ENCODE results near the gene CDADC1. TPM values are rescaled to one million over a fixed set of nuclear protein-coding genes. Genes with fewer than 3 reads are reported as not detected.

CDADC1 gene
- polyA plus RNA-seq, 1 donor from 2014 or later = 11.6 TPM

DNA sequence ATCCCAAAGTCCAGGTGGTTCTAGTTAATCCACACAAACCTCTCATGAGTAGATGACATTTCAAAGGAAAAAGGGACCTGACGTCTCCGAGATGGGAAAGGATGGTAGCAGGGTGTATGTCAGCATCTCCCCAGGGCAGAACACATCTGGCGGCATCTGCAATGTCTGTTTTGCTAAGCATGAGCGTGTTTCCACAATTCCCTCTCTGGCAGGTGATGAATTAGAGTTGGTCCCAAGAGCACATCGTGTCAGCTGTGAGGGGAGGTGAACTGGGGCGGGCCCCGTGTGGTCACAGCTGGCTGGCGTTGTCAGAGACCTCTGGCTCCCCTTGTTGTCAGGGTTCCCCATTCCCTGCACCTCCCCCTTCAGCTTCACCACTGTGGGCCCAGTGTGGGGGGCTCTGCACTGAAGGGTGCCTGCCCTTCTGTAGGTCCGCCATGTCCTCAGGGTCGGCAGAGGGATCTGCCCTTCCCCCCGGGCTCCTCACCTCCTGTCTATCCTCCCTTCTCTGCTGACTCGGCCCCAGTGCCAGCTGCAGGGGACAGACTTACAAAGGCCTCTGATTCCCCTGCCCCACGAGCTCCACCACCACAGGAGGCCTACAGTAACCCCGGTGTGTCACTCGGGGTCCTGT, 58.2 kb downstream of the CDADC1 start:
- H3K79me2 ChIP-seq (replicated peaks; ENCODE audit: insufficient read depth, low read length) = no peaks in the 10 kb centered on the region
- TF ChIP-seq RAD21 (conservative IDR thresholded peaks at IDR 0.05) (no peak), MXI1 (conservative IDR thresholded peaks at IDR 0.05; ENCODE audit: poor library complexity, severe bottlenecking) (no peak), EP300 (conservative IDR thresholded peaks at IDR 0.05; ENCODE audit: poor library complexity, severe bottlenecking) (no peak), POLR2AphosphoS5 (IDR thresholded peaks at IDR 0.05) (no peak), TAF1 (IDR thresholded peaks at IDR 0.05; ENCODE audit: low read depth) (no peak), EZH2 (IDR thresholded peaks at IDR 0.05; ENCODE audit: borderline replicate concordance, insufficient read depth, low read length, poor library complexity, severe bottlenecking) (no peak)
- TF ChIP-seq, protein P1, sequence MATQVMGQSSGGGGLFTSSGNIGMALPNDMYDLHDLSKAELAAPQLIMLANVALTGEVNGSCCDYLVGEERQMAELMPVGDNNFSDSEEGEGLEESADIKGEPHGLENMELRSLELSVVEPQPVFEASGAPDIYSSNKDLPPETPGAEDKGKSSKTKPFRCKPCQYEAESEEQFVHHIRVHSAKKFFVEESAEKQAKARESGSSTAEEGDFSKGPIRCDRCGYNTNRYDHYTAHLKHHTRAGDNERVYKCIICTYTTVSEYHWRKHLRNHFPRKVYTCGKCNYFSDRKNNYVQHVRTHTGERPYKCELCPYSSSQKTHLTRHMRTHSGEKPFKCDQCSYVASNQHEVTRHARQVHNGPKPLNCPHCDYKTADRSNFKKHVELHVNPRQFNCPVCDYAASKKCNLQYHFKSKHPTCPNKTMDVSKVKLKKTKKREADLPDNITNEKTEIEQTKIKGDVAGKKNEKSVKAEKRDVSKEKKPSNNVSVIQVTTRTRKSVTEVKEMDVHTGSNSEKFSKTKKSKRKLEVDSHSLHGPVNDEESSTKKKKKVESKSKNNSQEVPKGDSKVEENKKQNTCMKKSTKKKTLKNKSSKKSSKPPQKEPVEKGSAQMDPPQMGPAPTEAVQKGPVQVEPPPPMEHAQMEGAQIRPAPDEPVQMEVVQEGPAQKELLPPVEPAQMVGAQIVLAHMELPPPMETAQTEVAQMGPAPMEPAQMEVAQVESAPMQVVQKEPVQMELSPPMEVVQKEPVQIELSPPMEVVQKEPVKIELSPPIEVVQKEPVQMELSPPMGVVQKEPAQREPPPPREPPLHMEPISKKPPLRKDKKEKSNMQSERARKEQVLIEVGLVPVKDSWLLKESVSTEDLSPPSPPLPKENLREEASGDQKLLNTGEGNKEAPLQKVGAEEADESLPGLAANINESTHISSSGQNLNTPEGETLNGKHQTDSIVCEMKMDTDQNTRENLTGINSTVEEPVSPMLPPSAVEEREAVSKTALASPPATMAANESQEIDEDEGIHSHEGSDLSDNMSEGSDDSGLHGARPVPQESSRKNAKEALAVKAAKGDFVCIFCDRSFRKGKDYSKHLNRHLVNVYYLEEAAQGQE (IDR thresholded peaks at IDR 0.05; ENCODE audit: borderline replicate concordance) = no peak
- TF ChIP-seq, protein P2, sequence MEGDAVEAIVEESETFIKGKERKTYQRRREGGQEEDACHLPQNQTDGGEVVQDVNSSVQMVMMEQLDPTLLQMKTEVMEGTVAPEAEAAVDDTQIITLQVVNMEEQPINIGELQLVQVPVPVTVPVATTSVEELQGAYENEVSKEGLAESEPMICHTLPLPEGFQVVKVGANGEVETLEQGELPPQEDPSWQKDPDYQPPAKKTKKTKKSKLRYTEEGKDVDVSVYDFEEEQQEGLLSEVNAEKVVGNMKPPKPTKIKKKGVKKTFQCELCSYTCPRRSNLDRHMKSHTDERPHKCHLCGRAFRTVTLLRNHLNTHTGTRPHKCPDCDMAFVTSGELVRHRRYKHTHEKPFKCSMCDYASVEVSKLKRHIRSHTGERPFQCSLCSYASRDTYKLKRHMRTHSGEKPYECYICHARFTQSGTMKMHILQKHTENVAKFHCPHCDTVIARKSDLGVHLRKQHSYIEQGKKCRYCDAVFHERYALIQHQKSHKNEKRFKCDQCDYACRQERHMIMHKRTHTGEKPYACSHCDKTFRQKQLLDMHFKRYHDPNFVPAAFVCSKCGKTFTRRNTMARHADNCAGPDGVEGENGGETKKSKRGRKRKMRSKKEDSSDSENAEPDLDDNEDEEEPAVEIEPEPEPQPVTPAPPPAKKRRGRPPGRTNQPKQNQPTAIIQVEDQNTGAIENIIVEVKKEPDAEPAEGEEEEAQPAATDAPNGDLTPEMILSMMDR (IDR thresholded peaks at IDR 0.05; ENCODE audit: poor library complexity, severe bottlenecking) = no peak
- no peak overlapping the region for H3K9ac ChIP-seq (ENCODE audit: low read length)
- H3K9me3 ChIP-seq (ENCODE audit: low read length) = no peaks in the 10 kb centered on the region
- H2AFZ ChIP-seq (ENCODE audit: low read depth, low read length) = no peak overlapping the region
- no peak overlapping the region for H3K4me3 ChIP-seq (ENCODE audit: low read length)
- no peaks in the 10 kb centered on the region for H4K20me1 ChIP-seq (ENCODE audit: insufficient read depth)
- H3K27ac ChIP-seq (ENCODE audit: low read length) = no peak overlapping the region
- H3K9me2 ChIP-seq (ENCODE audit: insufficient read depth, low read length) = no peaks in the 10 kb centered on the region
- peaks cover 1% of the 10 kb centered on the region for H3K36me3 ChIP-seq (ENCODE audit: insufficient read depth, low read length)
- H3F3A ChIP-seq (ENCODE audit: insufficient read depth, low read length, poor library complexity, severe bottlenecking) = no peaks in the 10 kb centered on the region
- H3K4me2 ChIP-seq (ENCODE audit: low read length) = no peak overlapping the region
- no peaks in the 10 kb centered on the region for H3K27me3 ChIP-seq (ENCODE audit: insufficient read depth, low read depth, low read length)

DNA sequence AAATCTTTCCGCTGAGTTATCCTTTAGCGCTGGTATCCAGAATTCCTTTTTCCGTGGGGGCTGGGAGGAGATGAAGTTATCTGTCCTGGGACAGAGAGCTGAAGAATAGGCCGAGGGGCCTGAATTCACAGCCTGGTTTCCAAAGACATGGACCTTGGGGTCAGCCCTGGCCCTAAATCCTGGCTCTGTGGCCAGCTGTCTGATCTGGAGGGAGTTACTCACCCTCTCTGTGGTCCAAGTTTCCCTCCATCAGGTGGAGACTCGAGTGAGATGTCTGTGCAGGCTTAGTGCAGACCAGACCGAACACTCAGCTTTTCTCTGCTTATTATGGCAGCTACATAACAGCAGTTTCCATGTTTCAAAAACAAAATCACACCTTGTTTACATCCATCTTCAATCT, 59.6 kb downstream of the CDADC1 start:
- Histone ChIP-seq H3K27ac (ENCODE audit: low read length) (no peak overlapping the region), H3F3A (ENCODE audit: insufficient read depth, low read length, poor library complexity, severe bottlenecking) (no peaks in the 10 kb centered on the region), H3K27me3 (ENCODE audit: insufficient read depth, low read depth, low read length) (no peaks in the 10 kb centered on the region), H3K9ac (ENCODE audit: low read length) (no peak overlapping the region), H2AFZ (ENCODE audit: low read depth, low read length) (no peak overlapping the region), H3K4me2 (ENCODE audit: low read length) (no peak overlapping the region), H3K4me3 (ENCODE audit: low read length) (no peak overlapping the region), H4K20me1 (ENCODE audit: insufficient read depth) (no peaks in the 10 kb centered on the region), H3K9me2 (ENCODE audit: insufficient read depth, low read length) (no peaks in the 10 kb centered on the region), H3K9me3 (ENCODE audit: low read length) (no peaks in the 10 kb centered on the region), H3K79me2 (replicated peaks; ENCODE audit: insufficient read depth, low read length) (no peaks in the 10 kb centered on the region), H3K36me3 (ENCODE audit: insufficient read depth, low read length) (peaks cover 4% of the 10 kb centered on the region)
- TF ChIP-seq EZH2 (IDR thresholded peaks at IDR 0.05; ENCODE audit: borderline replicate concordance, insufficient read depth, low read length, poor library complexity, severe bottlenecking) = no peak
- TF ChIP-seq RAD21 (conservative IDR thresholded peaks at IDR 0.05) = no peak
- TF ChIP-seq SMC3 (conservative IDR thresholded peaks at IDR 0.05; ENCODE audit: poor library complexity) = no peak
- TF ChIP-seq, protein P2 (IDR thresholded peaks at IDR 0.05; ENCODE audit: poor library complexity, severe bottlenecking) = no peak
- TF ChIP-seq EP300 (conservative IDR thresholded peaks at IDR 0.05; ENCODE audit: poor library complexity, severe bottlenecking) = no peak
- TF ChIP-seq POLR2AphosphoS5 (IDR thresholded peaks at IDR 0.05) = no peak
- TF ChIP-seq TAF1 (IDR thresholded peaks at IDR 0.05; ENCODE audit: low read depth) = no peak
- TF ChIP-seq MXI1 (conservative IDR thresholded peaks at IDR 0.05; ENCODE audit: poor library complexity, severe bottlenecking) = no peak
- TF ChIP-seq, protein P1 (IDR thresholded peaks at IDR 0.05; ENCODE audit: borderline replicate concordance) = no peak

Data from neural cell (in vitro differentiated cells).